Activated CD8-positive, alpha-beta memory T cell treated with anti-CD3 and anti-CD28 coated beads for 1 hour (primary cell): ENCODE data around the gene GALE.
A peak's percentile ranks its signal among the peaks of the same experiment; 100 is the strongest.
"Not testable (repeated sequence)": the region's sequence is repeated elsewhere in the genome, so short reads cannot be mapped to it uniquely, and the experiment has no call there.

Experiments used
- DNase-seq, 2 donors: peaks; one replicate each; pipeline ENCODE4 v3.0.0-alpha.2; 2020; ENCODE audit warnings: low read depth in 1 of 2; ENCODE audit errors: extremely low read depth in 1 of 2

GALE gene

DNA sequence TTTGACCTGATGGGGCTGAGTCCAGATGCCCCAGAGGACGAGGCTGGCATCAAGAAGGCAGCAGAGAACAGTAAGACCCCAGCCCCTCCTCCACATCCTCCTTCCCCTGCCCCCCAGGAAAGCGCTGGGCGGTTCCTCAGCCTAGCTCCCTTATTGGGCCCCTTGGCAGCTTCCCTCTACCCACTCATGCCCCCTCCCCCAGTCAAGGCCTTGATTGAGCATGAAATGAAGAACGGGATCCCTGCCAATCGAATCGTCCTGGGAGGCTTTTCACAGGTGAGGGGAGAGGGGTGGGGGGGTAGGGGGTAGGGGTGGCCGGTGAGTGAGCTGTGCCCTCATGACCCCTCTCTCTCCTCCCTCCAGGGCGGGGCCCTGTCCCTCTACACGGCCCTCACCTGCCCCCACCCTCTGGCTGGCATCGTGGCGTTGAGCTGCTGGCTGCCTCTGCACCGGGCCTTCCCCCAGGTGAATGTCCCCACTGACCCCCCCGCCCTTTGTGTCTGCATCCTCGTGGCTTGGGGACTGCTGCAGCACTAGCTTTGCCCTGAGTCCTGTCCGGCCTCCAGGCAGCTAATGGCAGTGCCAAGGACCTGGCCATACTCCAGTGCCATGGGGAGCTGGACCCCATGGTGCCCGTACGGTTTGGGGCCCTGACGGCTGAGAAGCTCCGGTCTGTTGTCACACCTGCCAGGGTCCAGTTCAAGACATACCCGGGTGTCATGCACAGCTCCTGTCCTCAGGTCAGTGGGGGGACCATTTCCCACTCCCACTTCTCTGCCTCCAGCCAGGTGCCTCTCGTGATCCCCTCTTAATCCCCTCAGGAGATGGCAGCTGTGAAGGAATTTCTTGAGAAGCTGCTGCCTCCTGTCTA is 6.5 kb downstream of the GALE start:
- DNase-seq = no peak

DNA sequence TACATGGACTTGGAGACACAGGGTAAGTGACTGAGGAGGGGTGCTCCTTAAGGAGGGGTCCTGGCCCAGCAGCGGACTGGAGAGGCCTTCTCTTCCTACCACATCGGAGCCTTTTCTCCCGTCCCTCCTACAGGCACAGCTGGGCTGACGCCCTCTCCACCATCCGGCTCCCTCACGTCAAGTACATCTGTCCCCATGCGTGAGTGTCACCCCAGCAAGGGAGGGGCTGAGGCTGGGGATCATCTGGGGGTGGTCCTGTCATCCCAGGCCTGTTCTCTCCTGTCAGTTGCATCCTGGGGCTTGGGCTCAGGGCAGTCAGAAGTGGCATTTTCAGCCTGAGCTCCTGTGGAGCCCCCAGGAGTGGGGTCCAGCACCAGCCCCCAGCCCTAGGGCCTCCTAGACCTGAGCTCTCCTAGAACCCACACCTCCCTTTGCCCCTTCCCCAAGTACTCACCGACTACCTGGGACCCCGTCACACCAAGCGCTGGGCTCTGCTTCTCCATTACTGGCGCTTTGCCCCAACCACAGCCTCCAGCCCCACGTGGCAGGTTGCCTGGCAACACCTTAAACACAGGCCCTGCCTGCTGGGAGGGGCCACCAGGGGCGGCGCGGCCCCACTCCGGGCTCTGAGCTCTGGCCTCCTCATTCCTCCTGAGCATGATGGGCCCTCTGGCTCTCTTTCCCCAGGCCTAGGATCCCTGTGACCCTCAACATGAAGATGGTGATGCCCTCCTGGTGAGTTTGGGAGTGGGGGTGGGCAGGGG is 7.4 kb downstream of the GALE start:
- DNase-seq = no peak

DNA sequence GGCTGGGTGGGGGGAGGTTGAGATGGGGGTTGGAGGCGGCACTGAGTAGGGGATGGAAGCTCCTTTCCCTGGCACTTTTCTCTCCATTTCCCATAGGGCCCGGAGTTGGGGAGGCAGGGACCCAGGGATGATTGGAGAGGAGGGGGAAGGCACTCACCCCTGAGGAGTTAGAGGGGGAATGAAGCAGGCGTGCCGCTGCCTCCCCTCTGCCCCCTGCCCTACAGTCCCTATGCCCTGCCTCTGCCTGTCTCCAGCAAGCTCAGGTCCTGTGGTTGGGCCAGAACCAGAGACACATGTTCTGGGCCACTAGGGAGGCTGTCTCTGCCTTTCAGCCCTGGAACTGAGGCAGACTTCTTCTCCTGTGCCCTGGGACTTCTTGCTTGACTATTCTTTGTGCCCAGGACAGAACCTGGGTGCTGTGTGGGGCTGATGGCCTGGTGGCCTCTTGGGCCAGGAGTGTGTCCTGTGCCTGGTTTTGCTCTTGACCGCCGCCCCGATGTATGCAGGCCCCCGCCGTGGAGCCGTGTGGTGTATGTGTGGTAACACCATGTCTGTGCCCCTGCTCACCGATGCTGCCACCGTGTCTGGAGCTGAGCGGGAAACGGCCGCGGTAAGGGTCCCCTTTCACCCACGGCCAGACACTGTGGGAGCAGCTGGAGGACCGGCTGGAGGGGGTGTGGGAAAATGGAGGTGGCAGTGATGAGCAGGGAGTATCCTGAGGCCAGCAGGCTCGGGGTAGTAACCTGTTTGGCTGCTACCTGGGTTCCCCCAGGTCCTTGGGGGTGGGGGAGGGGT is 8.2 kb downstream of the GALE start:
- no peak for DNase-seq

DNA sequence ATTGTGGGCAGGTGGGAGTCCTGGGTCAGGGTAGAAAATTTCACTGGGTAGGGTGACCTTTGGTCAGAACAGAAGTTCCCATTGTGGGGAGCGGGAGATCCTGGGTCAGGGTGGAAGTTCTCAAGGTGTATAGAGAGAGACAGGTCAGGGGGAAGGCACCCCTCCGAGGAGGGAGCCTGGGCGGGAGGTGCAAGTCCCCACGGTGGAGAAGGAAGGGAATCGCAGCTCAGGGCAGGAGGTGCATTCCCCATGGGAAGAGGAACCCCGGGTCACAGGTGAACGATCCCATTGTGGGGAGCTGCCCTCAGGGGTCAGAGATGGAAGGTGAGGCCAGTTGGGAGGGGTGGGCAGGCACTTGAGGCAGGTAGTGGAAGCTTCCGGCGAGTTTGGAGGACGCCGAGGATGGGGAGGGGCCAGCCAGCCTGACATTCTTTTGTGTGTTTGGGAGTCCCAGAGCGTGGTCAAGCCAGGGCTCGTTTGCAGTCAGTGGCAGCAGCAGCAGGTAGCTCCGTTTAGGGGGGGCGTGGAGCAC is 9.0 kb downstream of the GALE start:
- DNase-seq = no peak

DNA sequence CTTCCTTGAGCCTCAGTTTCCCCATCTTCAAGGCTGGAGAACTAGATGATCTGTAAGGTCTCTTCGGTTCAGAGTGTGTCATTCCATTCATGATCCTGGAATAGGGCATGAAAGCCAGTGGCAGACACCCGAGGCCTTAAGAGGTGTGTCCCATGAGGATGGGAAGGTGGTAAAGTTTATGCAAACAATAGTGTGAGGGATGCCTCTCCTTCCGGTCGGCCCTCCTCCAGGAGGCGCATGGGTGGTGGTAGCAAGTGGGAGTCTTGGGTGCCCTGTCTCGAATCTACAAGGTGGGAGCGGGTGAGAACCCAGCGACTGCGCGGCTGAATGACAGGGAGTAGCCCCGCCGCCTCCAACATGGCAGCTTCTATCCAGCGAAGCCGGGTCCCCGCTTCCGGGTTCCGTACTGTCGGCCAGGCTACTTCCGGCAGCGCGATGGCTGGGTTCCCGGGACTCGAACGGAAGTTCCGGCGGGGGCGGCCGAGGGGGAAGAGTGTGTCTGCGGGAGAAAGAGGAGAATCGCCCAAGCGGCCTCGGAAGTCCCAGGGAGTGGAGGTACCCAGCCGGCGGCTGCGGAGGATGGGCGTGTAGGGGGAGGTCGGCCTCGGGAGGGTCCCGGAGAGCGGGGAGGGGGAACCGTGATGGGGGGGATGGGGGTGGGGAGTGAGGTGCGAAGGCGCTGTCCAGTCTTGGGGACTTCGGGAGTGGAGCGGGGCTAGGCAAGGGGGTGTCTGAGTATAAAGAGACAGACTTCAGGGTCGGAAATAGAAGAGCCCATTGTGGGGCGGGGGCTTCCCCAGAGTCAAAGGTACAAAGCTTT is 9.6 kb downstream of the GALE start, which contains the start of gene LYPLA2:
LYPLA2 (plus strand) TSS at position 450 of the 820 bp plus-strand sequence. CDS start 1,538 bp downstream, outside the sequence.
- DNase-seq = peak; percentile 55 to 78

DNA sequence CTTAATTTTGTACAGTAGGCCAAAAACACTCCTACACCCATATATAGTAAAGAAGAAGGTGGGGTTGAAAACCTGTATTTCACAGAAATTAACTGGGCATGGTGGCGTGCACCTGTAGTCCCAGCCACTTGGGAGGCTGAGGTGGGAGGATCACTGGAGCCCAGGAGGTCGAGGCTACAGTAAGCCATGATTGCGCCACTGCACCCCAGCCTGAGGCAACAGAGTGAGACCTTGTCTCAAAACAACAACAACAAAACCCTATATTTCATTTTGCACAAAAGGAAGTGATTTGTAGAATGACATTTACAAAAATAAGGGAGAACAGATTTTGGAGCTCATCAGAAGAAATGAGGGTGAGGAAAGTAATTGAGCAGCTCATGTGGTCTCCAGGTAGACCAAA is 11.9 kb downstream of the GALE start:
- no peak for DNase-seq

DNA sequence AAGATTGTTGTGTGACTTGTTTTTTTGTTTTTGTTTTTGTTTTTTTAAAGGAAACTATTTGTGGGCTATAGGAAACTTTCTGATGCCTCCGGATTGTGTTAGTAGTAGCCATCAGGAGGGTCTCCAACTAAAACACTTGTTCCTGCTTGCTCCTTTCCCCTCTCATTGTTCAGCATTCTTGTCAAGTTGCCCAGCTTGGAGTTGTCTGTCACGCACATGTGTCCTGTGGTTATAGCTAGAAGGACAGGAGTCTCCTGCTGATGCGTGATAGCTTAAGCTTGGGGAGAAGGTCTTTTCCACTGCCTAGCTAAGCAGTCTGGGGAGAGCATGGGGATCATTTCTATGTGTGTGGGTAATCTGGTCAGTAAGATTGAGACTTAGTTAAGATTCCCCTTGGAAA is 12.9 kb downstream of the GALE start:
- DNase-seq = no peak

DNA sequence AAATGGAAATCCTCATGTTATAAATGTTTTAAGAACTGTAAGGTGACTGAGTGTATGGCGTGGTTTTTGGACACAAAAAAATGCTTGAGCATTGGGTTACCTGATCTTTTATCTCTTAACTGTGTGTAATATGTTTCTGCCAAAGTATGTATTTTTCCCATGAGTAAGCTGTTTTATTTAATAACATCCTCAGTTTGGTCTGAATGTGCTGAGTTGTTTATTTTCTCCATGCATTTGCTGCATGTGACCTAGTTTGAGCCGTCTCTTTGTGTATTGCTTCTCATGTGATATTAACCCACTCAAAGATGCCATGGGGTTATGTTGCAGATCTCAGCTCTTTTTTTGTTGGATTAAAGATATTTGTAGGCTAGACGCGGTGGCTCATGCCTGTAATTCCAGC is 15.7 kb downstream of the GALE start:
- DNase-seq = no peak

DNA sequence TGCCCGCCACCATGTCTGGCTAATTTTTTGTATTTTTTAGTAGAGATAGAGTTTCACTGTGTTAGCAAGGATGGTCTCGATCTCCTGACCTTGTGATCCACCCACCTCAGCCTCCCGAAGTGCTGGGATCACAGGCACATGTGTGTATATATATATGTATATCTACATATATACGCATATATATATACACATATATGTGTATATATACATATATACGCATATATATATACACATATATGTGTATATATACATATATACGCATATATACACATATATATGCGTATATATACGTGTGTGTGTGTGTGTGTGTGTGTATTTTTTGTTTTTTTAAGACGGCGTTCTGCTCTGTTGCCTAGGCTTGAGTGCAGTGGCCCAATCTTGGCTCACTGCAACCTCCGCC is 17.4 kb downstream of the GALE start:
- DNase-seq = not testable (repeated sequence)

DNA sequence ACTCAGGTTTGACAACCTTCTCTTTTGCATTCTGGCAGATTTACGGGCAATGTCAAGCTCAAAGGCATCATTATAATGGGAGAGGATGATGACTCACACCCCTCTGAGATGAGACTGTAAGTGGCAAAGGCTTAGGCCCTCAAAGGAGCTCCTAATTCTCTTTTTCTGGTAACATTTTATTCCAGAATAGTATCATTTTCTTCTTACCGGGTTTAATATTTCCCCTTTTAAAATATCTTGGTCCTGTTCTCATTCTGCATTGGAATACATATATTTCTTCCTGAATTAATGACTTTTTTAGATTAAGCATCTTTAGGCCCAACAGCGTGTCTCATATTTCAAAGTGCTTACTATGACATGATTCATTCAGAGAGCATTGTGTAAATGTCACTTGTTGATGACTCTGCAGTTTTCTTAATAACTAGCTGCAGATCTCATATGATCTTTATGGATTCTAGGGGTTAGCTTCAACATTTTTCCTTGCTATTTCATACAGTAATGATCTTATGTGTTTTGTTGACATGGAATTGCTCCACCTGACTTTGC is 20.7 kb downstream of the GALE start:
- DNase-seq = no peak

DNA sequence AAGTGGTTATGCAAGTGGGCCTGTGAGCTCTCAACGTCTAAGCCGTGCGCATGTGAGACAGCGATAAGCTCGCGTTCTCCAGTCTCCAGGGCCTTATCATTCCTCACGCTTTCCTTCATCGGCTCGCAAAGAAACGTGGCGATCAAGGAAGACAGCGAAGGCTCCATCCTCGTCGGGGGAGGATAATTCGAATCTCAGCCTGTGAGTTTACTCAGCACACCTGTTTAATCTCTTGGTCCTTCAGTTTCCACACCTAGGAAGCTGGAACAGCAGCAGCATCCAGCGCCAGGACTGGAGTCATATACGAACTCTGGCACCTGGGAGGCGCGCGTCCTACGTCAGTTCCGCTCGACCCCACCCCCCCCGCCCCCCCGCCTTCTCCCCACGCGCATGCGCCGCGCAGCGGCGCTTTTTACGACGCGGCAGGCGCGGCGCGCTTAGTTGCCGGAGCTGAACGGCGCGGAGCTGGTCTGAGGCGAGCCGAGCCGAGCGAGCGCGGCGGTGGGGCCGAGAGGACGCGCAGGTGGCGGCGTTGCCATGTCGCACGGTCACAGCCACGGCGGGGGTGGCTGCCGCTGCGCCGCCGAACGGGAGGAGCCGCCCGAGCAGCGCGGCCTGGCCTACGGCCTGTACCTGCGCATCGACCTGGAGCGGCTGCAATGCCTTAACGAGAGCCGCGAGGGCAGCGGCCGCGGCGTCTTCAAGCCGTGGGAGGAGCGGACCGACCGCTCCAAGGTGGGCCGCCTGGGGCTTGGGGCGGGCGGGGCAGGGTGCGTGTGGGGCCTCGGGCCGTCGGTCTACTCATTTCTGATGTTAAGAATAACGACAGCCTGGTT is 22.4 kb downstream of the GALE start, which contains the start of gene PITHD1:
PITHD1 (plus strand) TSS at position 440 of the 836 bp plus-strand sequence; CDS start at position 538, 98 bp downstream.
- peak; percentile 31 to 66 for DNase-seq

DNA sequence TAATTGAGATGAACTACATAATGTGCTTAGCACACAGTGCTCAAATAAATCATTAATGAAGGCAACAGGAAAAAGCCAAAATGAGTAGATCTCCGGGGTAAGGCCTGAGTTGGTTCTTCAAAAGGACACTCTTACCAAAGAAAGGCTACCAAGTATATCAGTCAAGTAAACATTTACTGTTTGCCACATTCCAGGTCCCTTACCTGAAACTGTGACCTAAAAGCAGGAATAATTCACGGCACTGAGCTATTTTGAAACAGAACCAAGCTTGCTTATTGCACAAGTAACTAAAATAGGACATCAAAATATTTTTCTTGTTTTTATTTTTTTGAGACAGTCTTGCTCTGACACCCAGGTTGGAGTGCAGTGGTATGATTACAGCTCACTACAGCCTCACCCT is 24.3 kb downstream of the GALE start:
- no peak for DNase-seq

DNA sequence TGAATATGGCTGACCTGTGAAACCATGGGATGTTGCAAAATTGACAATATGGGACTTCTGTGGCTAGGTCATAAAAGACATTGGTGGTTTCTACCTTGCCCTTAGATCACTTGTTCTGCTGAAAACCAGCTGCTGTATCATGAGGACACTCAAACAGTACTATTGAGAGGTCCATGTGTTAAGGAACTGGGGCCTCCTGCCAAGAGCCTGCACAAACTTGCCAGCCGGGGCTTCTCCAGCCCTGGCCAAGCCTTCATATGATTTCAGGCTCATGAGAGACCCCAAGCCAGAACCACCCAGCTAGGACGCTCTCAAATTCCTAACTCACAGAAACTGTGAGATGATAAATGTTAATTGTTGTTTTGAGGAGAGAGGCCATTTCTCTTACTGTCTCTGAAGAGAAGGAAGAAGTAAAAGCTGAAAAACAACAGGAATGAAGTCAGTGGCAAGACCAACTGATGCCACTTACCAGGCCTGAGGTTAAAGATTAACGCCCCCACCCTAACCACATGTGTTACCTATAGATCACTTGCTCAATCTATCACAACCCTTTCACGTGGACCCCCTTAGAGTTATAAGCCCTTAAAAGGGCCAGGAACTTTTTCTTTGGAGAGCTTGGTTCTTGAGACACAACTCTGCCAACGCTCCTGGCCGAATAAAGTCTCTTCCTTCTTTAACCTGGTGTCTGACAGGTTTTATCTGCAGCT is 26.2 kb downstream of the GALE start:
- DNase-seq = no peak

DNA sequence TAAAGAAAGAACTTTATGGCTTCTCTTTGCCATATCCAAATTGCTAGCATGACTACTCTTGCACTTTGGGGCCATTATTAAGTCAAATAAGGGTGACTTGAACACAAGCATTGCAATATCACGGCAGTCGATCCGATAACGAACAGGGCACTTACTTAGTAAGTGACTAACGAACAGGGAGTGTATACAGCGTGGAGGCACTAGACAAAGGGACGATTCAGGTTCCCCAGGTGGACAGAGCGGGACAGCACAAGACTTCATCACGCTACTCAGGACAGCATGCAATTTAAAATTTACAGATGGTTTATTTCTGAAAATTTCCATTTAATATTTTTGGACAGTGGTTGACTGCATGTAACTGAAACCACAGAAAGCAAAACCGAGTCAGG is 27.7 kb downstream of the GALE start:
- DNase-seq = no peak

DNA sequence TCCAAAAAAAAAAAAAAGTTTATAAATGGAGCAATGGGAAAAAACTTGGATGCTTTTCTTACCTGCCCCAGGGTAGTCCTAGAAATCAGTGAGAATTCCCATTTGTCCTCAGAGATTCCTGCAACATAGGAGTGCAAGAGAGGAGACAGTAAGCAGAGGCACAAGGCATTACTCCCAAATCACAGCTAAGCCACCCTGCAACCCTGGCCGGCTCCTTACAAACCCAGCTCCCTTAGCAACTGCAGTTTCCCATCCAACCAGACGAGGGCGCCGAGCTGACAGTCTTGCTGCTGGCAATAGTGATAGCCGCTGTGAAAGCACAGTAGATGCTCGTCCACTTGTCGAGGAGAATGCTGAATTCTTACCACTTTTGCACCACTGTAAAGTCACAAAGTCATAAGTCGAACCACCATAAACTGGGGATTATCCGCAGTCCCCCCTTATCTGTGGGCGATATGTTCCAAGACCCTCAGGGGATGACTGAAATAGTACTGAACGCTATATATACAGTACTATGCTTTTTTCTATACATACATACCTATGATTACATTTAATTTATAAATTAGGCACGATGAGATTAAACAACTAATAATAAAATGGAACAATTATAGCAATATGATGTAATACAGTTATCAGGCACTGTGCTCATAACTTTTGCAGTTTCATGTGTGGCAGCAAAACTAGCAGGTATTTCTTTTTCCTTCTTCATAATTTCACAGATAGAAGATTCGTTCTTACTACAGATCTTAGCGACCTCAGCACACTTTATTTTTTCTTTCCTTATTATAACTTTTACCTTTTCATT is 28.3 kb downstream of the GALE start:
- DNase-seq = peak; percentile 70 to 77

DNA sequence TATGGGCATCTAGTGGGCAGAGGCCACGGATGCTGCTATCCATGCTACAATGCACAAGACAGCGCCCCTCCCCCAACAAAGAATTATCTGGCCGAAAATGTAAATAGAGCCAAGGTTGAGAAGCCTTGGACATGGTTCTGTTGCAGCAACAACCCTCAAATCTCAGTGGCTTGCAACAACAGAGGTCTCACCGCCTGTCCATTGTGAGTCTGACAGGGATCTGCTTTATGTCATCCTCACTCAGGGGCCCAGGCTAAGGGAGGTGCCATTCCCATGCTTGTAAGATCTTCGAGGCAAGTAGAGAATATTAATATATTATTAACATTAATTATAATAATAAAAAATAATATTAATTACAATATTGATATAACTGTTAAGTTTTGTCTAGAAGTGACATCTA is 31.8 kb downstream of the GALE start:
- no peak for DNase-seq

DNA sequence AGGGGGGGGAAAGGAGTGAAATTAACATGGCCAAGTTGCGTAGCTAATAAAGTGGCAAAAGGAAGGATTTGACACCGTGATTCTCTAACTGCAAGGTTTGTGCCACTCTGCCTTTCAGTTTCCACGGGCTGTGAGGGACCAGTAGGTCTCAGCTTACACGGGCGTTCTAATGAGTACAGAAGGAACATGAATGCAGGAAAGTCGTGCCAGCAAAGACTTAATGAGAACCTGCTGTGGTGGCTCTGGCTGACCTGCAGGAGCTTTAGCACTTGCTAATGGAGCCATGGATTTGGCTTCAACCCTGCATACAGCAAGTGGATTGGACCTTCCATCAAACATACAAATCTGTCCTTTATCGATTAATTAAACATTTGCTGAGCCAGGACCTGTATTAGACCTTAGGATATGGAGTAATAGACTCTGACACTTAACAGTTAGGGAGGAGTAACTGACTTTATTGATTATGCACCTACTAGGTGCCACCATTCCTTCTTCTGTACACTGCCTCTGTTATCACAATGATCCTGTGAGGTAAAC is 37.4 kb downstream of the GALE start:
- DNase-seq = no peak
